SU-DHL-6 (cell line): ENCODE results near the gene RLF.

Experiments used
- H2AFZ ChIP-seq: fragments of 200-600 bp; sonication (generic); 2 replicates; pipeline ENCODE4 v1.6.1; 2014; ENCODE audit warnings: low read depth, mild to moderate bottlenecking, moderate library complexity, mixed read lengths, antibody characterized with exemption, low read length; ENCODE audit not compliant: severe bottlenecking
- H3F3A ChIP-seq: fragments of 200-600 bp; shearing (Covaris generic); 2 replicates; pipeline ENCODE4 v1.6.0; 2016; ENCODE audit warnings: antibody characterized with exemption, mild to moderate bottlenecking; ENCODE audit not compliant: insufficient read depth
- H3K27ac ChIP-seq: fragments of 200-600 bp; sonication (generic); 2 replicates; pipeline ENCODE4 v1.5.1; 2016; ENCODE audit warnings: low read depth, mild to moderate bottlenecking, low read length, moderate library complexity, mixed read lengths
- H3K27me3 ChIP-seq: fragments of 200-600 bp; sonication (generic), shearing (Covaris generic); 2 replicates; pipeline ENCODE4 v1.6.0; 2014; ENCODE audit warnings: mild to moderate bottlenecking, low read length
- H3K36me3 ChIP-seq: fragments of 200-600 bp; sonication (generic); 2 replicates; pipeline ENCODE4 v1.6.1; 2014; ENCODE audit warnings: mild to moderate bottlenecking, low read length, mixed read lengths
- H3K4me2 ChIP-seq: fragments of 300-600, 200-600 bp; shearing (Covaris generic), sonication (generic); 2 replicates; pipeline ENCODE4 v1.6.0; 2014; ENCODE audit warnings: low read length, low read depth, mild to moderate bottlenecking; ENCODE audit not compliant: poor library complexity, severe bottlenecking
- H3K4me3 ChIP-seq: fragments of 200-600 bp; sonication (generic); 2 replicates; pipeline ENCODE4 v1.5.1; 2014; ENCODE audit warnings: antibody characterized with exemption, low read length, mild to moderate bottlenecking, mixed read lengths; ENCODE audit not compliant: insufficient read depth, poor library complexity, severe bottlenecking
- H3K79me2 ChIP-seq: fragments of 200-600 bp; sonication (generic); 2 replicates; pipeline ENCODE4 v1.6.1; 2014; ENCODE audit warnings: mild to moderate bottlenecking, low read length, moderate library complexity; ENCODE audit not compliant: insufficient read depth
- H3K9ac ChIP-seq: fragments of 200-600 bp; sonication (generic); 2 replicates; pipeline ENCODE4 v1.7.0; 2014; ENCODE audit warnings: mild to moderate bottlenecking, low read length
- H3K9me2 ChIP-seq: fragments of 200-600 bp; sonication (generic); replicated peaks from 2 replicates; pipeline ENCODE4 v1.6.1; 2014; ENCODE audit warnings: low read length; ENCODE audit not compliant: insufficient read depth
- H3K9me3 ChIP-seq: fragments of 200-600 bp; sonication (generic); 2 replicates; pipeline ENCODE4 v1.6.1; 2014; ENCODE audit warnings: low read length, mixed read lengths; ENCODE audit not compliant: insufficient read depth
- H4K20me1 ChIP-seq: fragments of 200-600 bp; sonication (generic); 2 replicates; pipeline ENCODE4 v1.6.1; 2014; ENCODE audit warnings: low read depth, mild to moderate bottlenecking, antibody characterized with exemption, low read length, moderate library complexity, mixed read lengths
- CTCF ChIP-seq: fragments of 200-600 bp; sonication (generic); IDR thresholded peaks from one replicate; pipeline ENCODE4 v1.5.1; 2017; ENCODE audit warnings: antibody characterized with exemption, mild to moderate bottlenecking, low read length, moderate library complexity; ENCODE audit not compliant: insufficient read depth, poor library complexity, severe bottlenecking
- EZH2phosphoT487 ChIP-seq: fragments of 200-600 bp; sonication (generic), shearing (Covaris generic); conservative IDR thresholded peaks from 2 replicates; pipeline ENCODE4 v1.6.1; 2018; ENCODE audit warnings: mild to moderate bottlenecking, antibody characterized with exemption, low read length, moderate library complexity, mixed read lengths

The RLF gene

GRCh38 chr1:40257688-40258444, 96.7 kb downstream of the RLF start, which contains the start of gene ZMPSTE24:
Gene ZMPSTE24 (plus strand): TSS chr1:40258236. CDS start chr1:40258272, 36 bp downstream.
- H3F3A ChIP-seq = peaks cover 5% of the 10 kb centered on the region; the same call in 1 of the 2 replicates
- TF ChIP-seq EZH2phosphoT487 = no peak
- no peaks in the 10 kb centered on the region for H4K20me1 ChIP-seq
- H3K27ac ChIP-seq = peak within 1 kb of the TSS; percentile 90
- H3K9me3 ChIP-seq = no peaks in the 10 kb centered on the region
- H3K36me3 ChIP-seq = peaks cover 15% of the 10 kb centered on the region; the same call in 1 of the 2 replicates
- peak within 1 kb of the TSS; percentile 89 for H3K9ac ChIP-seq
- H3K27me3 ChIP-seq = no peaks in the 10 kb centered on the region
- H3K4me3 ChIP-seq = peak within 1 kb of the TSS; percentile 83
- H3K79me2 ChIP-seq = peaks cover 21% of the 10 kb centered on the region
- peak within 1 kb of the TSS; percentile 88 for H3K4me2 ChIP-seq
- peak within 1 kb of the TSS; percentile 80 for H2AFZ ChIP-seq
- no peaks in the 10 kb centered on the region for H3K9me2 ChIP-seq

GRCh38 chr1:40258445-40258769, 97.2 kb downstream of the RLF start:
- H3K9me3 ChIP-seq = no peaks in the 10 kb centered on the region
- TF ChIP-seq CTCF (no peak), EZH2phosphoT487 (no peak)
- H3K79me2 ChIP-seq = peaks cover 22% of the 10 kb centered on the region
- H2AFZ ChIP-seq = peak overlapping the region; percentile 78
- H3K4me2 ChIP-seq = peak overlapping the region; percentile 69
- no peaks in the 10 kb centered on the region for H4K20me1 ChIP-seq
- H3K9ac ChIP-seq = peak overlapping the region; percentile 89
- no peaks in the 10 kb centered on the region for H3K9me2 ChIP-seq
- peaks cover 21% of the 10 kb centered on the region; the same call in 1 of the 2 replicates for H3K36me3 ChIP-seq
- peaks cover 5% of the 10 kb centered on the region; the same call in 1 of the 2 replicates for H3F3A ChIP-seq
- peak overlapping the region; percentile 83 for H3K4me3 ChIP-seq
- H3K27ac ChIP-seq = peak overlapping the region; percentile 55
- H3K27me3 ChIP-seq = no peaks in the 10 kb centered on the region

GRCh38 chr1:40264354-40264781, 103.2 kb downstream of the RLF start:
- Histone ChIP-seq H3K9me3 (no peaks in the 10 kb centered on the region), H3K9ac (no peak overlapping the region), H3K79me2 (peaks cover 15% of the 10 kb centered on the region), H3K36me3 (peaks cover 27% of the 10 kb centered on the region; the same call in 1 of the 2 replicates), H3K9me2 (no peaks in the 10 kb centered on the region), H3F3A (no peaks in the 10 kb centered on the region; the same call in 1 of the 2 replicates), H3K4me2 (no peak overlapping the region), H4K20me1 (no peaks in the 10 kb centered on the region), H3K27ac (no peak overlapping the region), H3K27me3 (no peaks in the 10 kb centered on the region), H3K4me3 (no peak overlapping the region), H2AFZ (no peak overlapping the region)
- TF ChIP-seq EZH2phosphoT487 = no peak
- TF ChIP-seq CTCF = no peak

- Histone ChIP-seq H3K27me3 (no peaks in the 10 kb centered on the region), H3K9me3 (no peaks in the 10 kb centered on the region), H3K4me3 (no peak overlapping the region), H4K20me1 (no peaks in the 10 kb centered on the region), H3K36me3 (peaks cover 31% of the 10 kb centered on the region; the same call in 1 of the 2 replicates), H3K27ac (no peak overlapping the region), H2AFZ (no peak overlapping the region), H3K4me2 (no peak overlapping the region), H3F3A (no peaks in the 10 kb centered on the region; the same call in 1 of the 2 replicates), H3K79me2 (peaks cover 15% of the 10 kb centered on the region), H3K9ac (no peak overlapping the region), H3K9me2 (no peaks in the 10 kb centered on the region)
- TF ChIP-seq EZH2phosphoT487 = no peak
- TF ChIP-seq CTCF = no peak
These were observed 104.1 kb downstream of the RLF start for GRCh38 chr1:40265298-40265697.
